ENCODE results near the gene ICA1. TPM values are rescaled to one million over a fixed set of nuclear protein-coding genes. Genes with fewer than 3 reads are reported as not detected.

Gene ICA1
- total RNA-seq, 2 experiments from 2014 or later, result 0.57 to 1.0 TPM

GRCh38 chr7:8152489-8153192 lies 109.3 kb downstream of the ICA1 start:
- no peak overlapping the region for H3K4me3 Mint-ChIP-seq
- no peaks in the 10 kb centered on the region for H3K36me3 Mint-ChIP-seq (ENCODE audit: low read depth)
- intact Hi-C loops (cut with DNase I, micrococcal nuclease), result no loop called here
- no peak for DNase-seq
- peaks cover 36% of the 10 kb centered on the region for H3K4me1 Mint-ChIP-seq
- H3K27ac Mint-ChIP-seq, result no peak overlapping the region
- H3K9me3 Mint-ChIP-seq (ENCODE audit: low read depth), result peaks cover 5% of the 10 kb centered on the region
- POLR2A ChIA-PET, result no interaction called here
- CTCF ChIA-PET, result no interaction called here
- H3K27me3 Mint-ChIP-seq, result no peaks in the 10 kb centered on the region
- ATAC-seq, result no peak

- ChIA-PET POLR2A (no interaction called here), CTCF (no interaction called here)
- Mint-ChIP-seq H3K9me3 (ENCODE audit: low read depth) (peaks cover 5% of the 10 kb centered on the region), H3K4me1 (peaks cover 36% of the 10 kb centered on the region), H3K36me3 (ENCODE audit: low read depth) (no peaks in the 10 kb centered on the region), H3K4me3 (no peak overlapping the region), H3K27ac (peak overlapping the region; percentile 5), H3K27me3 (no peaks in the 10 kb centered on the region)
- ATAC-seq (no peak), DNase-seq (no peak)
- intact Hi-C loops (cut with DNase I, micrococcal nuclease), result no loop called here
These were observed 110.7 kb downstream of the ICA1 start for GRCh38 chr7:8151161-8151725.

GRCh38 chr7:8149222-8149621 lies 112.7 kb downstream of the ICA1 start:
- ChIA-PET CTCF (no interaction called here), POLR2A (no interaction called here)
- ATAC-seq (peak; percentile 57), DNase-seq (no peak)
- H3K27ac Mint-ChIP-seq, result peak overlapping the region; percentile 62
- H3K4me3 Mint-ChIP-seq, result no peak overlapping the region
- H3K4me1 Mint-ChIP-seq, result peaks cover 44% of the 10 kb centered on the region
- H3K36me3 Mint-ChIP-seq (ENCODE audit: low read depth), result no peaks in the 10 kb centered on the region
- intact Hi-C loops (cut with DNase I, micrococcal nuclease), result no loop called here
- no peaks in the 10 kb centered on the region for H3K27me3 Mint-ChIP-seq
- peaks cover 5% of the 10 kb centered on the region for H3K9me3 Mint-ChIP-seq (ENCODE audit: low read depth)

- Mint-ChIP-seq H3K4me1 (peaks cover 53% of the 10 kb centered on the region), H3K9me3 (ENCODE audit: low read depth) (peaks cover 2% of the 10 kb centered on the region), H3K36me3 (ENCODE audit: low read depth) (no peaks in the 10 kb centered on the region), H3K27me3 (no peaks in the 10 kb centered on the region), H3K4me3 (no peak overlapping the region), H3K27ac (no peak overlapping the region)
- no peak for DNase-seq
- POLR2A ChIA-PET, result no interaction called here
- ATAC-seq, result no peak
- intact Hi-C loops (cut with DNase I, micrococcal nuclease), result no loop called here
- CTCF ChIA-PET, result interaction anchor here (1.5 kb wide), 1 partner anchor 25 kb away, joined by 4 read pairs; no protein-coding TSS in a partner anchor
These were observed 114.1 kb downstream of the ICA1 start for GRCh38 chr7:8147760-8148463.

GRCh38 chr7:8146788-8147413 lies 115.1 kb downstream of the ICA1 start:
- Mint-ChIP-seq H3K36me3 (ENCODE audit: low read depth) (no peaks in the 10 kb centered on the region), H3K4me3 (no peak overlapping the region), H3K4me1 (peaks cover 51% of the 10 kb centered on the region), H3K27ac (no peak overlapping the region), H3K27me3 (no peaks in the 10 kb centered on the region), H3K9me3 (ENCODE audit: low read depth) (no peaks in the 10 kb centered on the region)
- ChIA-PET POLR2A (no interaction called here), CTCF (interaction anchor here (0.6 to 1.5 kb wide), 4 partner anchors 22 to 70 kb away, joined by 3 to 4 read pairs (median 3); no protein-coding TSS in a partner anchor)
- intact Hi-C loops (cut with DNase I, micrococcal nuclease), result no loop called here
- no peak for DNase-seq
- ATAC-seq, result no peak

- no peaks in the 10 kb centered on the region for H3K9me3 Mint-ChIP-seq (ENCODE audit: low read depth)
- H3K27ac Mint-ChIP-seq, result no peak overlapping the region
- H3K4me1 Mint-ChIP-seq, result peaks cover 47% of the 10 kb centered on the region
- no peak overlapping the region for H3K4me3 Mint-ChIP-seq
- no peak for ATAC-seq
- CTCF ChIA-PET, result interaction anchor here (0.6 to 1.5 kb wide), 4 partner anchors 22 to 71 kb away, joined by 3 to 4 read pairs (median 3); no protein-coding TSS in a partner anchor
- intact Hi-C loops (cut with DNase I, micrococcal nuclease), result no loop called here
- POLR2A ChIA-PET, result interaction anchor here (1.1 kb wide), 1 partner anchor 20 kb away, joined by 4 read pairs; no protein-coding TSS in a partner anchor
- no peaks in the 10 kb centered on the region for H3K27me3 Mint-ChIP-seq
- DNase-seq, result no peak
- H3K36me3 Mint-ChIP-seq (ENCODE audit: low read depth), result no peaks in the 10 kb centered on the region
These were observed 115.7 kb downstream of the ICA1 start for GRCh38 chr7:8146106-8146787.

- intact Hi-C loops (cut with DNase I, micrococcal nuclease), result no loop called here
- no peaks in the 10 kb centered on the region for H3K27me3 Mint-ChIP-seq
- POLR2A ChIA-PET, result no interaction called here
- H3K4me3 Mint-ChIP-seq, result no peak overlapping the region
- peak overlapping the region; percentile 40 for H3K27ac Mint-ChIP-seq
- no peaks in the 10 kb centered on the region for H3K9me3 Mint-ChIP-seq (ENCODE audit: low read depth)
- CTCF ChIA-PET, result interaction anchor here (0.7 kb wide), 1 partner anchor 278 kb away, joined by 3 read pairs; no protein-coding TSS in a partner anchor
- H3K36me3 Mint-ChIP-seq (ENCODE audit: low read depth), result no peaks in the 10 kb centered on the region
- DNase-seq (no peak), ATAC-seq (no peak)
- H3K4me1 Mint-ChIP-seq, result peaks cover 43% of the 10 kb centered on the region
These were observed 117.1 kb downstream of the ICA1 start for GRCh38 chr7:8144856-8145255.

GRCh38 chr7:8143151-8143874 lies 118.7 kb downstream of the ICA1 start:
- H3K27me3 Mint-ChIP-seq, result no peaks in the 10 kb centered on the region
- intact Hi-C loops (cut with DNase I, micrococcal nuclease), result no loop called here
- no peak for DNase-seq
- H3K27ac Mint-ChIP-seq, result peak overlapping the region; percentile 34
- ATAC-seq, result peak; percentile 68
- H3K4me3 Mint-ChIP-seq, result no peak overlapping the region
- H3K9me3 Mint-ChIP-seq (ENCODE audit: low read depth), result no peaks in the 10 kb centered on the region
- ChIA-PET POLR2A (no interaction called here), CTCF (interaction anchor here (0.6 to 1.4 kb wide), 4 partner anchors 9 to 310 kb away, joined by 3 to 4 read pairs (median 3); no protein-coding TSS in a partner anchor)
- peaks cover 28% of the 10 kb centered on the region for H3K4me1 Mint-ChIP-seq
- no peaks in the 10 kb centered on the region for H3K36me3 Mint-ChIP-seq (ENCODE audit: low read depth)

- ChIA-PET POLR2A (no interaction called here), CTCF (interaction anchor here (1.4 kb wide), 1 partner anchor 8 kb away, joined by 3 read pairs; no protein-coding TSS in a partner anchor)
- intact Hi-C loops (cut with DNase I, micrococcal nuclease), result no loop called here
- Mint-ChIP-seq H3K27ac (no peak overlapping the region), H3K27me3 (no peaks in the 10 kb centered on the region), H3K4me1 (peaks cover 28% of the 10 kb centered on the region), H3K4me3 (no peak overlapping the region), H3K9me3 (ENCODE audit: low read depth) (no peaks in the 10 kb centered on the region), H3K36me3 (ENCODE audit: low read depth) (no peaks in the 10 kb centered on the region)
- DNase-seq (no peak), ATAC-seq (no peak)
These were observed 119.5 kb downstream of the ICA1 start for GRCh38 chr7:8142477-8142876.

- CTCF ChIA-PET, result no interaction called here
- H3K27ac Mint-ChIP-seq, result peak overlapping the region; percentile 27
- intact Hi-C loops (cut with DNase I, micrococcal nuclease), result no loop called here
These were observed 120.9 kb downstream of the ICA1 start for GRCh38 chr7:8141070-8141469.

More at GRCh38 chr7:8141070-8141469, 120.9 kb downstream of the ICA1 start:
- peak; percentile 28 for ATAC-seq
- Mint-ChIP-seq H3K4me3 (peak overlapping the region; percentile 19), H3K9me3 (ENCODE audit: low read depth) (no peaks in the 10 kb centered on the region), H3K4me1 (peaks cover 28% of the 10 kb centered on the region), H3K27me3 (no peaks in the 10 kb centered on the region), H3K36me3 (ENCODE audit: low read depth) (no peaks in the 10 kb centered on the region)
- POLR2A ChIA-PET, result interaction anchor here (0.6 kb wide), 1 partner anchor 170 kb away, joined by 6 read pairs; no protein-coding TSS in a partner anchor
- DNase-seq, result no peak

Data from activated CD4-positive, alpha-beta T cell treated with anti-CD3 and anti-CD28 coated beads for 36 hours (primary cell).